GM12878 (cell line): ENCODE measurements around the gene OXTR. TPM values are rescaled to one million over a fixed set of nuclear protein-coding genes. Genes with fewer than 3 reads are reported as not detected.

ENCODE experiments used
- ATAC-seq: fragments of 200-7000 bp; cut with Tn5 transposase; 3 replicates; pipeline ENCODE4 v1.9.1; 2020; ENCODE audit warnings: mild to moderate bottlenecking, moderate library complexity
- BruUV-seq: library from RNA; stranded (reverse); fragments of 400-500 nt; replicated peaks from 2 replicates; lab custom pipeline; 2021; lab: Mats Ljungman, UMichigan
- CTCF ChIA-PET: fragments of 300-600 bp; sonication (Branson Sonifier 250); formaldehyde crosslinking; extraction: SDS; loops from one replicate; lab custom pipeline; 2021; ENCODE audit warnings: inconsistent platforms; lab: Yijun Ruan, JAX
- POLR2A ChIA-PET: fragments of 350-600 bp; formaldehyde crosslinking; extraction: SDS; loops from one replicate; lab custom pipeline; 2021; ENCODE audit warnings: inconsistent platforms; lab: Charles Lee
- RAD21 ChIA-PET: fragments of 300-600 bp; sonication (Branson Sonifier 250); formaldehyde crosslinking; loops from one replicate; lab custom pipeline; 2023; ENCODE audit warnings: antibody characterized with exemption; ENCODE audit not compliant: unreplicated experiment; lab: Charles Lee
- SMC1A ChIA-PET: fragments of 300-600 bp; sonication (Branson Sonifier 250); formaldehyde crosslinking; loops from one replicate; lab custom pipeline; 2023; ENCODE audit not compliant: unreplicated experiment, uncharacterized antibody; lab: Charles Lee
- DNase-seq: peaks from one replicate; pipeline ENCODE4 v3.0.0-alpha.2; 2011; ENCODE audit warnings: low read depth, low spot score
- FAIRE-seq: peaks from 3 replicates; lab custom pipeline; 2011; peaks lifted over from hg19 to GRCh38; lab: Jason Lieb, UNC
- H2AFZ ChIP-seq: 2 replicates; pipeline ENCODE4 v1.6.0; 2011; ENCODE audit warnings: low read depth, low read length, control low read depth; ENCODE audit not compliant: control insufficient read depth
- H3K27ac ChIP-seq: 2 replicates; pipeline ENCODE4 v1.5.1; 2011; ENCODE audit warnings: control low read depth; ENCODE audit not compliant: control insufficient read depth, insufficient read depth
- H3K27me3 ChIP-seq, 2 experiments: replicated peaks in 1 of 2; 2 replicates each; pipeline versions ENCODE4 v1.6.0 to v1.6.1; 2011; ENCODE audit warnings: low read length in 1 of 2; ENCODE audit not compliant: control insufficient read depth in 2 of 2, insufficient read depth in 2 of 2
- H3K36me3 ChIP-seq, 2 experiments: 2 replicates each; pipeline ENCODE4 v1.5.1; 2011; ENCODE audit warnings: low read length in 1 of 2; ENCODE audit not compliant: control insufficient read depth in 2 of 2, insufficient read depth in 2 of 2
- H3K4me1 ChIP-seq: 2 replicates; pipeline ENCODE4 v1.6.1; 2011; ENCODE audit warnings: mild to moderate bottlenecking, low read length, moderate library complexity, mixed read lengths; ENCODE audit not compliant: control insufficient read depth, insufficient read depth
- H3K4me2 ChIP-seq: 2 replicates; pipeline ENCODE4 v1.6.0; 2011; ENCODE audit warnings: control low read depth; ENCODE audit not compliant: control insufficient read depth, insufficient read depth
- H3K4me3 ChIP-seq: fragments of 200-600 bp; sonication (generic); 2 replicates; pipeline ENCODE4 v1.5.1; 2016
- H3K79me2 ChIP-seq: 2 replicates; pipeline ENCODE4 v1.6.0; 2011; ENCODE audit warnings: low read length; ENCODE audit not compliant: control insufficient read depth, insufficient read depth
- H3K9ac ChIP-seq: 2 replicates; pipeline ENCODE4 v1.8.0; 2011; ENCODE audit warnings: low read length, control low read depth, mixed read lengths; ENCODE audit not compliant: control insufficient read depth, insufficient read depth
- H3K9me3 ChIP-seq: replicated peaks from 3 replicates; pipeline ENCODE4 v1.5.1; 2011; ENCODE audit warnings: mild to moderate bottlenecking, low read length; ENCODE audit not compliant: control insufficient read depth, insufficient read depth
- H4K20me1 ChIP-seq: 2 replicates; pipeline ENCODE4 v1.6.0; 2011; ENCODE audit not compliant: control insufficient read depth, insufficient read depth
- BHLHE40 ChIP-seq, 2 experiments: fragments of 450-650 bp in 1 of 2; IDR thresholded peaks; 2 replicates each; pipeline ENCODE4 v1.6.1; 2011 to 2017; ENCODE audit warnings: low read depth in 2 of 2, borderline replicate concordance in 1 of 2, improper control_type of control experiment in 1 of 2, low read length in 1 of 2, mild to moderate bottlenecking in 1 of 2
- ETV6 ChIP-seq, 2 experiments: fragments of 450-650 bp in 1 of 2; IDR thresholded peaks in 1 of 2; conservative IDR thresholded peaks in 1 of 2; 2 replicates each; pipeline ENCODE4 v1.6.1; 2014; ENCODE audit warnings: antibody characterized with exemption in 1 of 2, borderline replicate concordance in 1 of 2, low read depth in 1 of 2, mild to moderate bottlenecking in 1 of 2, moderate library complexity in 1 of 2
- HDGF ChIP-seq: fragments of 450-650 bp; IDR thresholded peaks from 2 replicates; pipeline ENCODE4 v1.6.1; 2016; ENCODE audit warnings: antibody characterized with exemption
- LARP7 ChIP-seq: fragments of 450-650 bp; IDR thresholded peaks from 2 replicates; pipeline ENCODE4 v1.6.1; 2017; ENCODE audit warnings: mild to moderate bottlenecking
- MXI1 ChIP-seq: fragments of 150-350 bp; IDR thresholded peaks from 2 replicates; pipeline ENCODE4 v1.6.1; 2011; ENCODE audit warnings: low read depth, mild to moderate bottlenecking, inconsistent platforms, low read length, improper control_type of control experiment
- NR2C2 ChIP-seq: IDR thresholded peaks from 2 replicates; pipeline ENCODE4 v1.6.1; 2011; ENCODE audit warnings: borderline replicate concordance, low read depth; ENCODE audit not compliant: control insufficient read depth, insufficient read length
- NR2F1 ChIP-seq: fragments of 450-650 bp; conservative IDR thresholded peaks from 2 replicates; pipeline ENCODE4 v1.6.1; 2017; ENCODE audit warnings: mild to moderate bottlenecking
- PAX8 ChIP-seq: fragments of 450-650 bp; IDR thresholded peaks from 2 replicates; pipeline ENCODE4 v1.6.1; 2017; ENCODE audit warnings: mild to moderate bottlenecking, moderate library complexity
- SREBF2 ChIP-seq: IDR thresholded peaks from 2 replicates; pipeline ENCODE4 v1.6.1; 2012; ENCODE audit warnings: mild to moderate bottlenecking, low read length
- USF2 ChIP-seq: IDR thresholded peaks from 2 replicates; pipeline ENCODE4 v1.6.1; 2011; ENCODE audit warnings: low read depth, low read length, improper control_type of control experiment, borderline replicate concordance
- ZNF217 ChIP-seq: fragments of 450-650 bp; IDR thresholded peaks from 2 replicates; pipeline ENCODE4 v1.6.1; 2017; ENCODE audit warnings: antibody characterized with exemption, mild to moderate bottlenecking
- ZNF592 ChIP-seq: fragments of 450-650 bp; IDR thresholded peaks from 2 replicates; pipeline ENCODE4 v1.6.1; 2017; ENCODE audit warnings: mild to moderate bottlenecking, moderate library complexity
- WGBS: methylation state at CpG from one replicate; pipeline ENCODE4 v1.1.6; 2016; ENCODE audit warnings: low lambda C conversion rate; ENCODE audit not compliant: insufficient replicate concordance, insufficient coverage; ENCODE audit errors: missing lambda C conversion rate; 5-methylcytosine and 5-hydroxymethylcytosine counted together
- in situ Hi-C: fragments of 300-500 bp; cut with MboI; formaldehyde crosslinking; loops from 9 replicates; pipeline ENCODE4 v1.14.3; 2018; ENCODE audit warnings: mixed read lengths
- intact Hi-C: fragments of 100-400 bp; cut with micrococcal nuclease; formaldehyde crosslinking; loops from one replicate; pipeline ENCODE4 v1.14.2; 2022; ENCODE audit not compliant: unreplicated experiment
- polyA plus RNA-seq, 11 experiments: library from polyadenylated mRNA; depleted of rRNA in 4 of 11; unstranded in 6 of 11; stranded (reverse) in 5 of 11; fragments of >200 nt; fragmentation: Nextera tagmentation in 4 of 11; fragmentation: Illumina TruSeq in 1 of 11; extraction: Ambion mirVana in 4 of 11; extraction: Trizol in 1 of 11; gene quantifications; 1 replicate in 1 of 11; 2 replicates in 10 of 11; pipeline versions ENCODE4 v1.2.1 to v1.2.3, GENCODE V29; 2011 to 2016; ENCODE audit warnings: inconsistent platforms in 2 of 11, missing spikeins in 2 of 11, low read depth in 1 of 11
- total RNA-seq, 4 experiments: library from RNA; depleted of rRNA in 3 of 4; stranded (reverse); fragments of >200 nt in 3 of 4; fragmentation: Illumina TruSeq in 1 of 4; extraction: Trizol in 1 of 4; gene quantifications; 2 replicates each; pipeline versions ENCODE4 v1.2.1 to v1.2.3, GENCODE V29; 2013 to 2021

Gene OXTR
- total and polyA plus RNA-seq, 10 of the 15 experiments (the other 5 are each of a cell fraction or from before 2014, with no cell fraction given), result 0.43 to 5.9 (median 2.6) TPM

- no peak overlapping the region for H3K27ac ChIP-seq
- H3K9me3 ChIP-seq, result no peaks in the 10 kb centered on the region; the same call in 2 of the 3 replicates
- no peak overlapping the region for H2AFZ ChIP-seq
- FAIRE-seq, result no peak
- in situ Hi-C loops, result no loop called here
- H4K20me1 ChIP-seq, result no peaks in the 10 kb centered on the region
- no peaks in the 10 kb centered on the region for H3K36me3 ChIP-seq
- no peaks in the 10 kb centered on the region for H3K79me2 ChIP-seq
- 44% methylated on average over 8 of the region's 8 CpGs for WGBS
- no TSS peak for BruUV-seq
- intact Hi-C loops, result no loop called here
- RAD21 ChIA-PET, result no interaction called here
- H3K27me3 ChIP-seq, result peaks cover 0 to 3% of the 10 kb centered on the region in 2 experiments; a peak in 1 of 4 replicates
- no peak for ATAC-seq
- no peak overlapping the region for H3K4me3 ChIP-seq
- DNase-seq, result no peak
- CTCF ChIA-PET, result no interaction called here
- POLR2A ChIA-PET, result no interaction called here
- TF ChIP-seq BHLHE40 (IDR thresholded peaks at IDR 0.05; ENCODE audit: borderline replicate concordance in 1 of 2, low read depth in 2 of 2, low read length in 1 of 2), result no peak
- SMC1A ChIA-PET, result no interaction called here
- H3K4me2 ChIP-seq, result no peak overlapping the region
- no peak overlapping the region for H3K9ac ChIP-seq
- H3K4me1 ChIP-seq, result no peaks in the 10 kb centered on the region
Measured at GRCh38 chr3:8709801-8710507, 59.5 kb downstream of the OXTR start.

- in situ Hi-C loops (no loop called here), intact Hi-C loops (no loop called here)
- H2AFZ ChIP-seq, result no peak overlapping the region
- H3K36me3 ChIP-seq, result no peaks in the 10 kb centered on the region
- CTCF ChIA-PET, result no interaction called here
- RAD21 ChIA-PET, result no interaction called here
- no peak overlapping the region for H3K27ac ChIP-seq
- FAIRE-seq (no peak), ATAC-seq (no peak), DNase-seq (no peak)
- SMC1A ChIA-PET, result no interaction called here
- no peak overlapping the region for H3K4me2 ChIP-seq
- H4K20me1 ChIP-seq, result no peaks in the 10 kb centered on the region
- POLR2A ChIA-PET, result no interaction called here
- H3K79me2 ChIP-seq, result no peaks in the 10 kb centered on the region
- 6% methylated on average over 5 of the region's 5 CpGs for WGBS
- no peaks in the 10 kb centered on the region; the same call in 2 of the 3 replicates for H3K9me3 ChIP-seq
- peaks cover 0 to 3% of the 10 kb centered on the region in 2 experiments; a peak in 1 of 4 replicates for H3K27me3 ChIP-seq
- BruUV-seq, result no TSS peak
- no peak overlapping the region for H3K9ac ChIP-seq
- no peaks in the 10 kb centered on the region for H3K4me1 ChIP-seq
- H3K4me3 ChIP-seq, result no peak overlapping the region
- TF ChIP-seq USF2 (no peak), NR2F1 (no peak), ETV6 (conservative IDR thresholded peaks at IDR 0.05 in 1 of 2, IDR thresholded peaks at IDR 0.05 in 1 of 2; ENCODE audit: borderline replicate concordance in 1 of 2, low read depth in 1 of 2) (no peak), HDGF (no peak), NR2C2 (no peak), LARP7 (no peak), SREBF2 (no peak), ZNF217 (no peak), MXI1 (no peak), ZNF592 (no peak), PAX8 (no peak)
Measured at GRCh38 chr3:8709287-8709686, 60.1 kb downstream of the OXTR start.
